AG09319 (cell line): ENCODE data around the gene PTPDC1.

Experiments used
- DNase-seq: peaks from one replicate; pipeline ENCODE4 v3.0.0-alpha.2; 2010; ENCODE audit warnings: low read depth; ENCODE audit errors: extremely low read depth
- CTCF ChIP-seq: IDR thresholded peaks from 2 replicates; pipeline ENCODE4 v1.5.1; 2011; ENCODE audit warnings: low read depth, mild to moderate bottlenecking, inconsistent platforms, low read length, moderate library complexity

PTPDC1 gene

GRCh38 chr9:94144394-94144793 is 60.1 kb downstream of the PTPDC1 start:
- TF ChIP-seq CTCF: no peak
- no peak for DNase-seq

- TF ChIP-seq CTCF: no peak
- no peak for DNase-seq
Measured at GRCh38 chr9:94145640-94146039, 61.4 kb downstream of the PTPDC1 start.

- TF ChIP-seq CTCF: no peak
- no peak for DNase-seq
Measured at GRCh38 chr9:94147776-94148175, 63.5 kb downstream of the PTPDC1 start.

GRCh38 chr9:94148419-94148818 is 64.2 kb downstream of the PTPDC1 start:
- DNase-seq: no peak
- TF ChIP-seq CTCF: no peak

DNA sequence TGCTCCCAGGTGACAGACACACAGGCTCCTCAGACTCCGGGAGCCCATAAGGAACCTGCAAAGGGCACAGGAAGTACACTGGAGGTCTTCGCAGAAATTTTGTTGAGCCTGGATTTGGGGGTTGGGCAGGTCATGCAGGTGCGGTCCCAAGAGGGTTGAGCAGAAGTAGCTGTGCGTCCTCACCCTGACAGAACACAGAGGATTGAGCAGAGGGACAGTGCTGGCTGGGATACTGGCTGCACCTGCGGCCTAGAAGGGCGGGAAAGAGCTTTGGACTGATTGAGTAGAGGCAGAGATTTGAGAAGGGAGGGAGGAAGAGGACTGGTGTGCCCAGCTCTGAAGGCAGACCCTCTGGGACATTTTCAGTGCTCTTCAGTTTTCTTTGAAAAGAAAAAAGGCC is 65.4 kb downstream of the PTPDC1 start:
- no peak for DNase-seq
- TF ChIP-seq CTCF: no peak

GRCh38 chr9:94150279-94150828 is 66.1 kb downstream of the PTPDC1 start:
- no peak for DNase-seq
- TF ChIP-seq CTCF: no peak

DNA sequence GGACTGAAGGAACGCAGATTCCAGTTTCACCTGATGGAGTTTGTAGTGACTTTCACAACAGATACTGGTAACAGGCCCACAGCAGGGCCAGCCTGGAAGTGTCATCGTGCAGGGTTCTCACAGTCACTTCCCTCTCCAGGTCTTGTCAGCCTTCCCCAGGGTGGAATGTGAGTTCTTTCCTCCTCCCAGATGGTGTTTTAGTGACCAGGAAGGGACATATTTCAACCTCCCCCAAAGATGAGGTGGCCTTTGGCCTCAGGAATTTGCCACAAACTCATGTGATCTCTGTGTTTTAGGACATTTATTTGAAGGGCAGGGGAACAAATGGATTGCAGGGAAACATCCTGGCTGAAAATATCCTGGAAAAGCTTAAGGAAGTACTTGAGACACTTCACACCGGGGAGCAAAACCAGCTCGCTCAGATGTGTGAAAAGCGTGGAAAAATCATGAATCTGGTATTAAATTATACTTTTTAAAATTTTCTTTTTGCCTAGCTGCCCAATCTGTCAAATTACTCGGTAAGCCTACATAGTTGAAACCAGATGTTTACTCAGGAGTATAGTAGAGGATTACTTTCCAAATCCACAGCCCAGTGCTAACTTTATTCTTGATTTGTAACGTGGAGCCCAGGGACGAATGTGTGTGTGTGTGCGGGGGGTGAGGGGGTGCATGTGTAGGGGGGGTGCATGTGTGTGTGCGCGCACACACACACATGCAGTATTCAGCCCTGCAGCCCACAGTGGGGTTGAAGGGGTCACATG is 66.8 kb downstream of the PTPDC1 start:
- no peak for TF ChIP-seq CTCF
- DNase-seq: no peak
